Measurements from ENCODE around the gene CDH23.

DNA sequence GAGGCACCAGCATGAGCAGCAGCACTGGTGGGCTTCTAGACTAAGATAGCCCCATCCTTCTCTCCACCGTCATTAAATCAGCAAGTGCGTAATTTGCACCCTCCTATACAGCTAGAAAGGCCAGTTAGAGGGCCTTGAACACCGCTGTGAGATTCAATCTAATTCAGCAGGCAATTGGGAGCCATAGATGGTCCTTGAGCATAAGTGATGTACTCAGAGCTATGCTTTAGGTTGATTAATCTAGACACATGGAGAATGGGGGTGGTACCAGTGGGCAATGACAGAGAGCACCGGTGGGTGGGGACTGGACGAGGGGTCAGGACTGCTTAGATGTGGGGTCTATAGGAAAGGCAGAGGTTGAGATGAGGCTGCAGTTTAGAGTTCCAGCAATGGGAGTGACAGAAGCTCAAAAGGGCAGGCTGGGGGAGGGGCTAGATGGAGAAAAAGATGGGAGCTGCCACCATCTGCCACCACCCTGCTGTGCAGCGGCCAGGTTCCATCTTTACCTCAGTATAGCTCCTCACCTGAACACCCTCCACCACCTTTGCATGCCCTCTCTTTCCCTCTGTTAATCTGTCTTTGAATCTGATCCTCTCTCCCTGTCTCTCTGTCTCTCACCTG lies 235.6 kb downstream of the CDH23 start:
- TF ChIP-seq POLR2A (IDR thresholded peaks at IDR 0.05; ENCODE audit: low read length), result no peak
- TF ChIP-seq GATA1 (IDR thresholded peaks at IDR 0.05; ENCODE audit: low read depth, low read length), result no peak

All from erythroblast (primary cell).